Lower leg skin (tissue), 4 donors: ENCODE data around the gene ICE1. TPM values are rescaled to one million over a fixed set of nuclear protein-coding genes. Genes with fewer than 3 reads are reported as not detected.
"Not testable (repeated sequence)": the region's sequence is repeated elsewhere in the genome, so short reads cannot be mapped to it uniquely, and the experiment has no call there.

Source experiments
- DNase-seq, 2 donors: peaks; one replicate each; pipeline ENCODE4 v3.0.0-alpha.2; 2019; ENCODE audit warnings: low spot score in 2 of 2
- H3K4me3 ChIP-seq: fragments of 200-600 bp; sonication (generic); 2 replicates; pipeline ENCODE4 v1.5.1; 2017; ENCODE audit warnings: mild to moderate bottlenecking, low read depth; ENCODE audit not compliant: poor library complexity, severe bottlenecking
- CTCF ChIP-seq, 3 donors: fragments of 450-650 bp; IDR thresholded peaks; one replicate each; pipeline ENCODE4 v1.5.1; 2016; ENCODE audit warnings: antibody characterized with exemption in 3 of 3, mild to moderate bottlenecking in 3 of 3, moderate library complexity in 2 of 3
- POLR2A ChIP-seq, 2 donors: fragments of 450-650 bp; IDR thresholded peaks; one replicate each; pipeline ENCODE4 v1.6.1; 2016 to 2017; ENCODE audit warnings: antibody characterized with exemption in 2 of 2, mild to moderate bottlenecking in 1 of 2, moderate library complexity in 1 of 2
- WGBS, 2 donors: methylation state at CpG; one replicate each; pipeline ENCODE4 v1.1.5; 2018; 5-methylcytosine and 5-hydroxymethylcytosine counted together
- intact Hi-C: fragments of 100-400 bp; cut with DNase I; formaldehyde crosslinking; loops from one replicate; pipeline ENCODE4 v1.15.0; 2023; ENCODE audit warnings: low total_unique reads
- total RNA-seq, 4 donors: library from RNA; depleted of rRNA; stranded (reverse); fragments of >200 nt; gene quantifications; one replicate each; pipeline ENCODE4 v1.1.0, GENCODE V29; 2016

Gene ICE1
- total RNA-seq, 4 donors from 2014 or later, result 15.3 to 20.2 (median 19.1) TPM

GRCh38 chr5:5384660-5385330 is 37.7 kb upstream of the ICE1 start:
- no peak overlapping the region for H3K4me3 ChIP-seq
- TF ChIP-seq CTCF (IDR thresholded peaks at IDR 0.05) (no peak), POLR2A (IDR thresholded peaks at IDR 0.05) (no peak)
- WGBS, 2 donors, result 72 to 73% methylated on average over 11 of the region's 11 CpGs
- DNase-seq, result no peak
- intact Hi-C loops, result no loop called here

GRCh38 chr5:5385331-5385662 is 37.2 kb upstream of the ICE1 start:
- intact Hi-C loops, result no loop called here
- DNase-seq, result no peak
- WGBS, 2 donors, result 47 to 66% methylated on average over 8 of the region's 8 CpGs
- TF ChIP-seq CTCF (IDR thresholded peaks at IDR 0.05) (no peak), POLR2A (IDR thresholded peaks at IDR 0.05) (no peak)
- H3K4me3 ChIP-seq, result no peak overlapping the region

GRCh38 chr5:5386329-5386728 is 36.1 kb upstream of the ICE1 start:
- H3K4me3 ChIP-seq, result no peak overlapping the region
- 94 to 96% methylated on average over 2 of the region's 2 CpGs for WGBS, 2 donors
- intact Hi-C loops, result no loop called here
- DNase-seq, result no peak
- TF ChIP-seq POLR2A (IDR thresholded peaks at IDR 0.05), result no peak
- TF ChIP-seq CTCF (IDR thresholded peaks at IDR 0.05), result no peak

GRCh38 chr5:5387192-5387591 is 35.3 kb upstream of the ICE1 start:
- H3K4me3 ChIP-seq, result no peak overlapping the region
- TF ChIP-seq POLR2A (IDR thresholded peaks at IDR 0.05), result no peak
- TF ChIP-seq CTCF (IDR thresholded peaks at IDR 0.05), result no peak
- intact Hi-C loops, result no loop called here
- DNase-seq, result no peak
- 86 to 94% methylated on average over 2 of the region's 2 CpGs for WGBS, 2 donors

GRCh38 chr5:5387777-5388176 is 34.7 kb upstream of the ICE1 start:
- no peak overlapping the region for H3K4me3 ChIP-seq
- no peak for TF ChIP-seq POLR2A (IDR thresholded peaks at IDR 0.05)
- no peak for TF ChIP-seq CTCF (IDR thresholded peaks at IDR 0.05)
- DNase-seq, result no peak
- intact Hi-C loops, result no loop called here
- 11 to 19% methylated on average over 1 of the region's 1 CpG for WGBS, 2 donors

- intact Hi-C loops, DNase-seq, H3K4me3 ChIP-seq: not testable (repeated sequence)
- 85 to 95% methylated on average over 11 of the region's 12 CpGs for WGBS, 2 donors
Measured at GRCh38 chr5:5390121-5390869, 32.2 kb upstream of the ICE1 start.

GRCh38 chr5:5392504-5392903 is 30.0 kb upstream of the ICE1 start:
- H3K4me3 ChIP-seq, DNase-seq, intact Hi-C loops: not testable (repeated sequence)
- 91 to 96% methylated on average over 2 of the region's 2 CpGs for WGBS, 2 donors

- intact Hi-C loops, DNase-seq: not testable (repeated sequence)
- WGBS, 2 donors, result 60 to 75% methylated on average over 6 of the region's 6 CpGs
Measured at GRCh38 chr5:5394384-5394986, 28.0 kb upstream of the ICE1 start.

GRCh38 chr5:5395093-5395492 is 27.4 kb upstream of the ICE1 start:
- intact Hi-C loops, DNase-seq, H3K4me3 ChIP-seq: not testable (repeated sequence)
- WGBS, 2 donors, result 94 to 96% methylated on average over 8 of the region's 8 CpGs

More at GRCh38 chr5:5394384-5394986, 28.0 kb upstream of the ICE1 start:
- not testable (repeated sequence) for H3K4me3 ChIP-seq
